Activated T-cell treated with anti-CD3 and anti-CD28 coated beads for 24 hours (primary cell): ENCODE results near the gene FAM53A.

Experiments
- DNase-seq: peaks from one replicate; pipeline ENCODE4 v3.0.0-alpha.2; 2020; ENCODE audit warnings: low read depth

The FAM53A gene

DNA sequence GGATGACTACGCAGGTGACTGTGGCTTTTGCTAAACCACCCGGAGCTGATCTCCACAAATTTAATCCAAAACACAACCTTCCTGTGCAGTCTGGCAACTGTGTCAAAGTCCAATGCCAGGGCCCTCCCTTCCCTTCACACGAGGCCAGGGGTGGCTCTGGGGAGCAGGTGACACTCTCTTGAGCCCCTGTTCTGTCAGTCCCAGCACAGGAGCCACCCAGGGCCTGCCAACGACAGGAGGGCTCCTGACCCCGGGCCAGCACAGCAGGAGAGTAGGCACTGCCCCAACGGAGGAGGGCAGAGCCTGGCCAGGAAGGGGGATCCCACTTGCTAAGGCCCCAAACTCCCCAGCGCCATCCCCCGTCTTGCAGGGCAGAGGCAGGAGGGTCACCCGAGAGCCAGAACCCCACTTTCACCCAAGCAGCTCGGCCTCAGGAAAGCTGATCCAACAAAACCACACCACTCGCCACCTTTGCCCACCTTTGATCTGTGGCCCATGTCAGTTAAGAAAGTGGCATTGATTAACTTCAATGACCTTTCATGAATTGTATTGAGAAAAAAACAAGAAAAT, 44.7 kb downstream of the FAM53A start:
- no peak for DNase-seq

- DNase-seq: no peak
These were observed 45.2 kb downstream of the FAM53A start for GRCh38 chr4:1638873-1639272.

- DNase-seq: no peak
These were observed 45.9 kb downstream of the FAM53A start for GRCh38 chr4:1638272-1638598.

GRCh38 chr4:1637580-1638271, 46.4 kb downstream of the FAM53A start:
- DNase-seq: no peak

- DNase-seq: no peak
These were observed 47.5 kb downstream of the FAM53A start for GRCh38 chr4:1636490-1637211.

- DNase-seq: no peak
These were observed 48.6 kb downstream of the FAM53A start for GRCh38 chr4:1635464-1635863.

- DNase-seq: no peak
These were observed 50.1 kb downstream of the FAM53A start for GRCh38 chr4:1633993-1634392.

- no peak for DNase-seq
These were observed 51.7 kb downstream of the FAM53A start for GRCh38 chr4:1632109-1633104.

GRCh38 chr4:1631136-1631535, 53.0 kb downstream of the FAM53A start:
- DNase-seq: no peak

DNA sequence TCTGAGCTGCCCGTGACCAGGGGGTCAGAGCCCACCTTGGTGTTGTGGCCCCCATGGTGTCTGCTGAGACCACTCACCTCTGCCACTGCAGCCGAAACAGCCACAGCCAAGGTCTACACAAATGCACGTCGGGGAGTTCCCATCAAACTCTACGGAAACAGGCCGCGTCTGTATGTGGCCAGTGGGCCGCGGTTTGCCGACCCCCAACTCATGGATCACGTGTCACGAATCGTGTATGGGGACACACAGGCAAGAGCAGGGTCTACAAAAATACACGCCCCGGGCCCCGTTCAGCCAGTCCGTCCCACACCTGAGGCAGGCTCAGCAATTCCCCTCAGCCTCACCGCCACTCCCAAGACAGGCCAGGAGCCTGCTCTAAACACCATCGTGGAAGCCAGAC, 53.8 kb downstream of the FAM53A start:
- no peak for DNase-seq

DNA sequence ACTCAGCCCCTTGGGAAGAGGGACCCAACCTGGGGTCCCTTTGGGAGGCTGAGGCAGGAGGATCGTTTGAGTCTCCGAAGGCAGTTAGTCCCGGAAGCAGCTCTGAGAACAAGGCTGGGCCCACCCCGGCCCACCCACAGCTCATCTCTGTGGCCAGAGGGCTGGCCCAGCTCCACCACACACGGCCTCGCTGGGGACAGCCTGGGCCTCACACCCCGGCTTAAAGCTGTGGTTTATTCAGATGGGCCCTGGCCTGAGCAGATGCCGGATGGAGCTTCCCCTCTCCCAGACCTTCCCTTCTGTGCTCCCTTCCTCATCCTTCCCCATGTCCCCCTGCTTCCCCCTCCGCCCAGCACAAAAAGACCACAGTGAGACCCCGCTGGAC, 54.4 kb downstream of the FAM53A start:
- DNase-seq: no peak

DNA sequence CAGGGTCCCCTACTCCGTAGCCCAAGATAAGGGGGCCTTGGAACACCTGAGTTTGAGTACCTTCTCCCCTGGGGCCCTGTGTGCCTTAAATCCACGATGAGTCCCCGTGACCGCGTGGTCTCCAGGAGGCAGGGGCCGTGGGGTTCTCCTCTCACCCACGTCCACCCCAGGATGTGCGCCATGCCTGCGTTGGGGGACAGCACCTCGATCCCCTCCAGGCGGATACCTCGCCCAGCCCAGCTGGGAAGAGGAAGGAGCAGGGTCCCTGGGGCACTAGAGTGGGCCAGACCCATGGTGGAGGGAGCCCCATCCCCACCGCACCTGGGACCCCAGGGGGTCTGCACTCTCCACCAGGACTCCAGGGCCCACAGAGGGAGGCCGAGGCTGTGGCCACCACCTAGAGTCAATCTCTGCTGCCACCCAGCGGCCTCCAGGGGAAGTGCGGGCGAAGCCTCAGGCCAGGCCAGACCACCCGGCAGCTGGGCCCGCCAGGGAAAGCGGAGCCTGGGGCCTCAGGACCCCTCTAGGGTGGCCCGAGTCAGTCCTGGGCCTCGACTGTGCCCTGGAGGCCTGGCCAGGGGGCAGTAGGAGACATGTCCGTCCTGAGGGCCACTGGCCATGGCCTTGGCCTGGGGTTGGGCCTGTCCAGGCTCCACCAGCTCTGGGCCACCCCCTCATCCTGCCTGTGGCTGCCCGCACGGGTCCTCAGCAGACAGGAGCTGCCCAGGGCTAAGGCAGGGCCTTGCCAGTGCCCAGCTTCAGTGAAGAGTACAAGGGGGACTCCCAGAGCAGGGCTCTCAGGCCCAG, 55.0 kb downstream of the FAM53A start:
- peak; percentile 55 for DNase-seq

DNA sequence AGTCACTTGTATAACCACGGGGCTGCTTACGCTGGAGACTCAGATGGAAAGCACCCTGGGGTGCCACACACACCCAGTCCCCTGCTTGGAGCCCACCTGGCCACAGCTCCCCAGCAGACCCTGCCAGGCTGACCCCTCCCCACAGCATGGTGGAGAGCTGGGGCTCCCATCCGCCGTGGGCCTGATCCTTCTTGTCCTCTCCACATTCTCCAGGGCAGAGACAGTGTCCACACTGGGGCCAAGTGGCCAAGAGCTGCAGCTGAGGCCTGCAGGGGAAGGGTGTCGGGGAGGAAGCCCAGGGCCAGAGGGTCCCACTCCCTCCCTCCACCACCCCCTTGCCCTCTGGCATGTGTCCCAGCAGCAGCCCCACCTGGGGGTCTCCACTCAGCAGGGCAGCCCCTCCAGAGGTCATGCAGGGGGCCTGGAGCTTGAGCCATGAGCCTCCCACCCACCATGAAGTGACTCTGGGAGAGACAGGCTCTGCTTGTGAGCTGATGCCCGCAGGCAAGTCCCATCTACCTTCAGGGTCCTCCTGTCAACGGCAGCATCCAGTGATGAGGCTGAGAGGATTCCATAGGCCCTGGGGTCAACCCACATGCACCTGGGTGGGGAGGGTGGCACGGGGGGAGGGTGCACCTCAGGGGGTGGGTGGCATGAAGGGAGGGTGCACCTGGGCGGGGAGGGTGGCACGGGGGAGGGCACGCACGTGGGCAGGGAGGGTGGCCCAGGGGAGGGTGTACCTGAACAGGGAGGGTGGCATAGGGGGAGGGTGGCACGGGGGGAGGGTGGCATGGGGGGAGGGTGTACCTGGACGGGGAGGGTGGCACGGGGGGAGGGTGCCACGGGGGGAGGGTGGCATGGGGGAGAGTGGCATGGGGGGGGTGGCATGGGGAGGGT, 56.4 kb downstream of the FAM53A start:
- no peak for DNase-seq

DNA sequence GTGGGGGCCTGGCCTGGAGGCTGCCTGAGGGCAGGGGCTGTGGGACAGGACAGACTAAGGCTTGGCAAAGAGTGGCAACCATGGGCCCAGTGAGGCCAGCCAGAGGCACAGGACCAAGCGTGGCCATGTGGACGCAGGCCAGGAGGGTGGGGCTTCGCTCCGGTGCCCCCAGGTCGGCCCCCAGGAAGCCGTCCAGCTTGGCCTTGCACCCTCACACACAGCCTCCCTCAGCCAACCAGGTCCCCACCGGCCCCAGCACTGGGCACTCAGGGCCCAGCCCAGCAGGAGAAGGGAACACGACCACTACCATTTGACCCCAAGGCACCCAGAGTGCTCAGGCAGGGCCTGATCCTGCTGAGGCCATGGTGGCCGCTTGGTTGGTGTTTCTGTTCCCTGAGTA, 57.2 kb downstream of the FAM53A start:
- no peak for DNase-seq

DNA sequence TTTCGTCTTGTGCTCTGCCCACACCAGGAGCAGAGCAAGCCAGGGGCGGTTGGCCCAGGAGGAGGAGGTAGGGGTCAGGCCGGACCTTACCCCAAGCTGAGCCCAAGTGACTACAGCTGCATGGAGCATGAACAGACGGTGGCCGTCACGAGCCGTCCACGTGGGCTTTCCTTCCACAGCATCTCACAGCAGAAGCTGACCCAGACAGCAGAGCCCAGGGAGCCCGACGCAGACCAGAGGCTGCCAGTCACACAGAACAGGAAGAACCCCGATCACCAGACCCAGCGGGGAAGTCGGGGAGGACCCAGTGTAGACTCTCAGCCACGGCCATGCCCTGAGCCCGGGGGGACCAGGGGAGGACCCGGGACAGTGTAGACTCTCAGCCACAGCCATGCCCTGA, 58.0 kb downstream of the FAM53A start:
- DNase-seq: no peak

DNA sequence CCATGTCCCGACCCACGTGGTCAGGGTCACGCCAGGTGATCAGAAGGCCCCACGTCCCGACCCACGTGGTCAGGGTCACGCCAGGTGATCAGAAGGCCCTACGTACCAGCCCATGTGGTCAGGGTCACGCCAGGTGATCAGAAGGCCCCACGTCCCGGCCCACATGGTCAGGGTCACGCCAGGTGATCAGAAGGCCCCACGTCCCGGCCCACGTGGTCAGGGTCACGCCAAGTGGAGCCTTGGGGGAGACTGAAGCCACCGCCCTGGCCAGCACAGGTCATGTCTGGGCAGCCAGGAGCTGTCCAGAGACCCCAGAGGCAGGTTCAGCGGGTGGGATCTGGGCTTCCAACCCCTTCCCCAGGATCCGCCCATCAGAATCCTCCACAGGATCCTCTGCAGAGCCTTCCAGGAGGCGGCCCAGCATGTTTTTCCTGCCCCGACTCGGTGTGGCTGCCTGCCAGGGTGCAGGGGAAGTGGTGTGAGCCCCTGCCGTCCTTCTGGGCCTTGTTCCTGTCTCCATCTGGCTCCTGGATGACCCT, 58.4 kb downstream of the FAM53A start:
- DNase-seq: no peak

DNA sequence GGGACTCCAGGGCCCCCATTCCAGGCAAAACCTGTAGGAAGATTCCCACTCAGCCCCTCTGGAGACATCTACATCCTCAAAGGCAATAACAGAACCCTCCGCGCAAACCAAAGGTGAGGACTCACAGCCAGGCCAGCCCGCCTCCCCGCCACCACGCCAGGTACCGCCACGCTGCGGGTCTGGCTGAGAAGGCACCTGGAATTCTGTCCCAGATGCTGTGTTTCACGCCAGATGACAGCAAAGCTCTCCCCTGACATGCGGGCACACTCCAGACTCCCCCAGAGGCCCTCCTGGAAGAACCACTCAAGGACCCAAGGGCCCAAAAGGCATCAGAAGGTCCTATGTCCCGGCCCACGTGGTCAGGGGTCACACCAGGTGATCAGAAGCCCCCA, 59.6 kb downstream of the FAM53A start:
- DNase-seq: no peak

DNA sequence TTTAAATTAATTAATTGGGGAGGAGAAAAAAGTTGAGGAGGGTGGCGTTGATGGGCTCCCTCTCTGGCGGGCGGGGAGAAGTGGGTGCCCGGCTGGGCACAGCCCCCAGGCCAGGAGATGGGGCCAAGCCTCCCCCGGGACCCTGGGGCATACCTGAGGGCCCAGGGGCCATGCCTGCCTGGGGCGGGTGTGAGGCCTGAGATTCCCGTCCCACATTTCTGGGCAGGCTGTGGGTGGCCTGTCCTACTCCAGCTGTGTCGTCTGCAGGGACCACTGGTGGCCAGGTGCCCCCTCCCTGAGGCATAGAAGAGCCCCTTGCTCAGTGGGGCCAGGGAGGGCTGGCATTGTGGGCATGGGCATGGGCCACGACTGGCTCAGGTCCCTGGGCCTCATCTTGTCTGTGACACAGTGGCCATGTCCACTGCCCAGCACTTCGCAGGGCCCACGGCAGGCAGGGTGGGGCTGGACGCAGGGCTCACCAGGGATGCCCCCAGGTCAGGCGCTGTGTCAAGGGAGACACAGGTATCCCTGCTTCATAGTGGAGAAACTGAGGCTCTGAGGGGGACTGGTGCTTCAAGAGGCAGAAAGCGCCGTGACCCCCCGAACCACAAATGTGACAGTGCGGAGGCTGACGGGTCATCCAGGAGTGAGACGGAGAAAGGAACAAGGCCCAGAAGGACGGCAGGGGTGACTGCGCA, 60.1 kb downstream of the FAM53A start:
- DNase-seq: no peak

- DNase-seq: no peak
These were observed 60.7 kb downstream of the FAM53A start for GRCh38 chr4:1623400-1623799.

GRCh38 chr4:1622956-1623355, 61.2 kb downstream of the FAM53A start:
- DNase-seq: no peak
